H1 (cell line): Measurements from ENCODE around the gene ANO2. TPM values are rescaled to one million over a fixed set of nuclear protein-coding genes. Genes with fewer than 3 reads are reported as not detected.

Source experiments
- CTCF ChIA-PET: fragments of 300-600 bp; sonication (Branson Sonifier 250); formaldehyde crosslinking; loops from one replicate; lab custom pipeline; 2021; ENCODE audit not compliant: partially characterized antibody; lab: Charles Lee
- POLR2A ChIA-PET: fragments of 300-600 bp; sonication (Branson Sonifier 250); formaldehyde crosslinking; loops from one replicate; lab custom pipeline; 2021; ENCODE audit warnings: inconsistent platforms; ENCODE audit not compliant: partially characterized antibody; lab: Charles Lee
- DNase-seq, 2 experiments: peaks; one replicate each; pipeline versions ENCODE4 v3.0.0 to v3.0.0-alpha.2; 2010 to 2022; ENCODE audit warnings: low spot score in 2 of 2, low read depth in 1 of 2, mixed read lengths in 1 of 2
- FAIRE-seq: peaks from 2 replicates; lab custom pipeline; 2011; peaks lifted over from hg19 to GRCh38; lab: Jason Lieb, UNC
- H2AFZ ChIP-seq: 2 replicates; pipeline ENCODE4 v1.8.1; 2012; ENCODE audit warnings: low read length, inconsistent platforms
- H2AK5ac ChIP-seq: 2 replicates; pipeline ENCODE4 v1.6.1; 2013; ENCODE audit warnings: low read depth, low read length
- H2BK120ac ChIP-seq: replicated peaks from 2 replicates; pipeline ENCODE3; 2013; ENCODE audit warnings: low read depth, low read length, inconsistent platforms
- H2BK12ac ChIP-seq: 2 replicates; pipeline ENCODE4 v1.6.1; 2013; ENCODE audit warnings: low read depth, low read length
- H2BK15ac ChIP-seq: 2 replicates; pipeline ENCODE4 v1.6.1; 2013; ENCODE audit warnings: low read length
- H2BK20ac ChIP-seq: 2 replicates; pipeline ENCODE4 v1.6.1; 2013; ENCODE audit warnings: low read length
- H2BK5ac ChIP-seq: 2 replicates; pipeline ENCODE4 v1.6.1; 2013; ENCODE audit warnings: low read depth, low read length
- H3K14ac ChIP-seq: 2 replicates; pipeline ENCODE4 v1.6.1; 2013; ENCODE audit warnings: inconsistent platforms; ENCODE audit not compliant: insufficient read length
- H3K18ac ChIP-seq: 2 replicates; pipeline ENCODE4 v1.6.1; 2013; ENCODE audit warnings: low read length; ENCODE audit errors: extremely low read depth
- H3K23ac ChIP-seq: 2 replicates; pipeline ENCODE4 v1.6.1; 2013; ENCODE audit warnings: inconsistent platforms; ENCODE audit not compliant: insufficient read length
- H3K23me2 ChIP-seq: 2 replicates; pipeline ENCODE4 v1.6.1; 2013; ENCODE audit warnings: low read depth, low read length
- H3K27ac ChIP-seq: 2 replicates; pipeline ENCODE4 v1.6.1; 2011; ENCODE audit warnings: low read depth, low read length, inconsistent platforms
- H3K27me3 ChIP-seq, 4 experiments: replicated peaks in 1 of 4; 1 replicate in 1 of 4; 2 replicates in 3 of 4; pipeline versions ENCODE4 v1.6.1 to v1.8.1; 2011 to 2013; ENCODE audit warnings: low read length in 3 of 4, mild to moderate bottlenecking in 3 of 4, inconsistent platforms in 2 of 4, mixed read lengths in 2 of 4, moderate library complexity in 1 of 4; ENCODE audit not compliant: control insufficient read depth in 3 of 4, insufficient read depth in 3 of 4; ENCODE audit errors: extremely low read depth in 1 of 4
- H3K36me3 ChIP-seq, 4 experiments: 2 replicates each; pipeline versions ENCODE4 v1.6.1 to v1.8.1; 2011 to 2013; ENCODE audit warnings: mild to moderate bottlenecking in 4 of 4, low read length in 3 of 4, moderate library complexity in 2 of 4, control low read depth in 1 of 4, inconsistent platforms in 1 of 4; ENCODE audit not compliant: insufficient read depth in 4 of 4, control insufficient read depth in 2 of 4
- H3K4ac ChIP-seq: replicated peaks from 2 replicates; pipeline ENCODE3; 2013; ENCODE audit warnings: low read length, low read depth, mixed read lengths, inconsistent platforms; ENCODE audit not compliant: insufficient read length
- H3K4me1 ChIP-seq, 4 experiments: replicated peaks in 1 of 4; 1 replicate in 1 of 4; 2 replicates in 3 of 4; pipeline versions ENCODE4 v1.6.1 to v1.8.1; 2011 to 2013; ENCODE audit warnings: low read length in 3 of 4, inconsistent platforms in 2 of 4, mixed read lengths in 1 of 4; ENCODE audit not compliant: insufficient read depth in 4 of 4, control insufficient read depth in 3 of 4
- H3K4me2 ChIP-seq, 2 experiments: 2 replicates each; pipeline versions ENCODE4 v1.6.1 to v1.8.1; 2011 to 2013; ENCODE audit warnings: low read depth in 2 of 2, low read length in 2 of 2, control low read depth in 1 of 2, inconsistent platforms in 1 of 2, mild to moderate bottlenecking in 1 of 2; ENCODE audit not compliant: insufficient read depth in 1 of 2
- H3K4me3 ChIP-seq, 4 experiments: fragments of 200-600, 300-600 bp in 1 of 4; sonication (generic), shearing (Covaris generic), sonication (Bioruptor Twin) in 1 of 4; 2 replicates each; pipeline versions ENCODE4 v1.5.1 to v1.8.1; 2011 to 2016; ENCODE audit warnings: low read length in 4 of 4, low read depth in 3 of 4, control low read depth in 2 of 4, inconsistent platforms in 2 of 4, mild to moderate bottlenecking in 2 of 4, mixed read lengths in 1 of 4, moderate library complexity in 1 of 4; ENCODE audit not compliant: insufficient read depth in 2 of 4; ENCODE audit errors: extremely low read depth in 1 of 4
- H3K56ac ChIP-seq: replicated peaks from 2 replicates; pipeline ENCODE3; 2013; ENCODE audit warnings: low read depth, mild to moderate bottlenecking, mixed read lengths, low read length, inconsistent platforms; ENCODE audit not compliant: insufficient read length
- H3K79me1 ChIP-seq: 2 replicates; pipeline ENCODE4 v1.6.1; 2013; ENCODE audit warnings: low read depth, low read length, control low read depth
- H3K79me2 ChIP-seq, 2 experiments: 2 replicates each; pipeline versions ENCODE4 v1.6.1 to v1.8.1; 2012 to 2013; ENCODE audit warnings: low read length in 2 of 2, mild to moderate bottlenecking in 2 of 2, inconsistent platforms in 1 of 2; ENCODE audit not compliant: insufficient read depth in 2 of 2, control insufficient read depth in 1 of 2
- H3K9ac ChIP-seq, 4 experiments: replicated peaks in 1 of 4; 1 replicate in 1 of 4; 2 replicates in 3 of 4; pipeline versions ENCODE4 v1.6.1 to v1.8.1; 2011 to 2013; ENCODE audit warnings: low read depth in 3 of 4, low read length in 3 of 4, control low read depth in 2 of 4, mild to moderate bottlenecking in 2 of 4, moderate library complexity in 2 of 4, inconsistent platforms in 1 of 4; ENCODE audit errors: extremely low read depth in 1 of 4
- H3K9me3 ChIP-seq, 2 experiments: 2 replicates each; pipeline versions ENCODE4 v1.6.1 to v1.8.1; 2012 to 2013; ENCODE audit warnings: mild to moderate bottlenecking in 2 of 2, moderate library complexity in 2 of 2, control low read depth in 1 of 2, inconsistent platforms in 1 of 2, low read depth in 1 of 2, low read length in 1 of 2, mixed read lengths in 1 of 2; ENCODE audit not compliant: insufficient read depth in 2 of 2
- H4K20me1 ChIP-seq, 2 experiments: replicated peaks in 1 of 2; 2 replicates each; pipeline versions ENCODE3 to v1.8.1; 2011 to 2013; ENCODE audit warnings: inconsistent platforms in 2 of 2, low read length in 2 of 2, mild to moderate bottlenecking in 1 of 2; ENCODE audit not compliant: insufficient read depth in 2 of 2, control insufficient read depth in 1 of 2
- H4K5ac ChIP-seq: 2 replicates; pipeline ENCODE4 v1.6.1; 2013; ENCODE audit warnings: low read length, low read depth, mixed read lengths, inconsistent platforms; ENCODE audit not compliant: insufficient read length
- H4K8ac ChIP-seq: 2 replicates; pipeline ENCODE4 v1.8.0; 2013; ENCODE audit warnings: mild to moderate bottlenecking, moderate library complexity, low read length, inconsistent platforms; ENCODE audit not compliant: insufficient read depth; ENCODE audit errors: extremely low read depth
- H4K91ac ChIP-seq: replicated peaks from 2 replicates; pipeline ENCODE3; 2013; ENCODE audit warnings: low read length, mixed read lengths, inconsistent platforms; ENCODE audit not compliant: insufficient read length
- TEAD4 ChIP-seq: IDR thresholded peaks from 2 replicates; pipeline ENCODE4 v1.6.1; 2012; ENCODE audit warnings: low read depth, low read length, inconsistent platforms, mixed read lengths
- WGBS, 2 experiments: shearing (Covaris generic) in 1 of 2; methylation state at CpG; one replicate each; pipeline versions ENCODE4 v1.1.6 to v1.1.7; 2013 to 2015; ENCODE audit warnings: low lambda C conversion rate in 2 of 2, mixed read lengths in 2 of 2, inconsistent platforms in 1 of 2, low coverage in 1 of 2, missing lambda C conversion rate in 1 of 2; ENCODE audit not compliant: insufficient replicate concordance in 2 of 2, insufficient coverage in 1 of 2, insufficient read length in 1 of 2; ENCODE audit errors: extremely low coverage in 1 of 2, missing lambda C conversion rate in 1 of 2; 5-methylcytosine and 5-hydroxymethylcytosine counted together
- polyA plus RNA-seq, 7 experiments: library from polyadenylated mRNA; depleted of rRNA in 3 of 7; stranded (reverse) in 5 of 7; unstranded in 2 of 7; fragments of >200 nt in 5 of 7; fragments of 200-250 nt in 2 of 7; gene quantifications; 1 replicate in 5 of 7; 2 replicates in 1 of 7; 4 replicates in 1 of 7; pipeline versions ENCODE4 v1.2.1 to v1.2.3, GENCODE V29; 2011 to 2013; ENCODE audit warnings: missing spikeins in 2 of 7, mixed read lengths in 2 of 7
- total RNA-seq: library from RNA; stranded (reverse); fragmentation: NEBNext Ultra II Directional; extraction: Animal tissue kit (Norgen Biotek cat#: 25700); gene quantifications from 2 replicates; pipeline ENCODE4 v1.2.1, GENCODE V29; 2021

Gene ANO2
- total and polyA plus RNA-seq, 2 of the 8 experiments (the other 6 are each of a cell fraction or from before 2014, with no cell fraction given), result 1.9 to 5.5 TPM

DNA sequence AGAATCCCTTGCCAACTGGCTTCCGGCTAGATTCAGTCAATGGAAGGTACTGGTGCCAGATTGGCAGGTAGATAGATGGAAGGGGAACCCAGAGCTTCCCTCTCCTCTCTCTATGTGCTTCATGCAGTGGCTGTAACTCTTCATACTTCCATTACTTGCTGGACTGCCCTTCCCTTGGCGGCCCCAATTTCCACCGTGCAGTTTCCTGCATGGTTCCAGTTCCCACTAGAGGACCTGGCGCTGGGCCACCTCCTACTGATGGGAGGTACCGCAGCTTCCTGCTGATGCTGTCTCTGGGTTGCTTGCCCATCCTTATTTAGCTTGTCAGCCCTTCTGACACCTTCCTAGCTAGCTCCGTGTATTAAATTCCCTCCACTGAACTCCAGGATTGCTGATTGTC is 226.4 kb downstream of the ANO2 start:
- no peak overlapping the region for H2BK120ac ChIP-seq
- H3K4me3 ChIP-seq, result no peak overlapping the region
- no peaks in the 10 kb centered on the region for H3K27me3 ChIP-seq
- H3K9ac ChIP-seq, result no peak overlapping the region
- POLR2A ChIA-PET, result no interaction called here
- no peak overlapping the region for H3K56ac ChIP-seq
- no peak overlapping the region for H2AK5ac ChIP-seq
- H3K4ac ChIP-seq, result no peak overlapping the region
- H3K36me3 ChIP-seq, result no peaks in the 10 kb centered on the region
- no peak overlapping the region for H2BK12ac ChIP-seq
- CTCF ChIA-PET, result interaction anchor here (1.2 to 7.3 kb wide), 4 partner anchors 10 to 72 kb away, joined by 3 to 35 read pairs (median 7); no protein-coding TSS in a partner anchor
- H3K23ac ChIP-seq, result no peak overlapping the region
- H3K4me1 ChIP-seq, result no peaks in the 10 kb centered on the region
- WGBS, 2 experiments, result 87% methylated on average over 6 of the region's 6 CpGs; no CpG with 5 or more reads in 1 of the 2 experiments
- no peak overlapping the region for H3K18ac ChIP-seq
- H3K14ac ChIP-seq, result no peak overlapping the region
- no peak overlapping the region for H4K5ac ChIP-seq
- no peak for TF ChIP-seq TEAD4
- no peak overlapping the region for H3K27ac ChIP-seq
- no peaks in the 10 kb centered on the region for H3K9me3 ChIP-seq
- no peaks in the 10 kb centered on the region for H3K79me2 ChIP-seq
- H4K8ac ChIP-seq, result no peak overlapping the region
- no peaks in the 10 kb centered on the region for H3K23me2 ChIP-seq
- FAIRE-seq (no peak), DNase-seq (no peak)
- no peak overlapping the region for H3K4me2 ChIP-seq
- H2AFZ ChIP-seq, result no peak overlapping the region
- no peak overlapping the region for H2BK15ac ChIP-seq
- no peak overlapping the region for H4K91ac ChIP-seq
- no peak overlapping the region for H2BK5ac ChIP-seq
- no peaks in the 10 kb centered on the region for H3K79me1 ChIP-seq
- no peaks in the 10 kb centered on the region for H4K20me1 ChIP-seq
- no peak overlapping the region for H2BK20ac ChIP-seq
